HL-60/S4 treated with phorbol 12-myristate 13-acetate at 8.2 ng/mL for 4 days and 3 days (cell line): ENCODE results near the gene EFCAB9.

Experiments used
- in situ Hi-C: fragments of 300-500 bp; cut with MboI; formaldehyde crosslinking; loops from 2 replicates; pipeline ENCODE4 v1.15.0; 2022; ENCODE audit warnings: low sequenced_read_pairs

EFCAB9 gene

GRCh38 chr5:172235132-172235780, 41.3 kb downstream of the EFCAB9 start:
- in situ Hi-C loops: no loop called here

GRCh38 chr5:172235827-172236736, 42.1 kb downstream of the EFCAB9 start:
- in situ Hi-C loops: no loop called here

GRCh38 chr5:172238334-172238733, 44.4 kb downstream of the EFCAB9 start:
- in situ Hi-C loops: no loop called here

- in situ Hi-C loops: no loop called here
Observed at GRCh38 chr5:172243302-172243701, 49.3 kb downstream of the EFCAB9 start.

- in situ Hi-C loops: no loop called here
Observed at GRCh38 chr5:172245046-172245445, 51.1 kb downstream of the EFCAB9 start.

- in situ Hi-C loops: no loop called here
Observed at GRCh38 chr5:172245703-172246125, 51.7 kb downstream of the EFCAB9 start.

GRCh38 chr5:172248637-172249036, 54.7 kb downstream of the EFCAB9 start:
- in situ Hi-C loops: no loop called here

GRCh38 chr5:172251419-172251818, 57.4 kb downstream of the EFCAB9 start:
- in situ Hi-C loops: no loop called here

GRCh38 chr5:172252501-172252900, 58.5 kb downstream of the EFCAB9 start:
- in situ Hi-C loops: no loop called here
